GM18505 (cell line): ENCODE results near the gene TMEM14C.
"Not testable (repeated sequence)": the region's sequence is repeated elsewhere in the genome, so short reads cannot be mapped to it uniquely, and the experiment has no call there.

ENCODE experiments used
- ATAC-seq: cut with Tn5 transposase; IDR thresholded peaks from one replicate; pipeline ENCODE4 v1.9.1; 2021; ENCODE audit not compliant: unreplicated experiment
- POLR2A ChIP-seq: IDR thresholded peaks from 4 replicates; pipeline ENCODE4 v1.6.1; 2011; ENCODE audit warnings: borderline replicate concordance; ENCODE audit not compliant: insufficient read depth, insufficient read length; ENCODE audit errors: extremely low read depth

TMEM14C gene

GRCh38 chr6:10733863-10734262 lies 11.0 kb downstream of the TMEM14C start:
- ATAC-seq, result no peak
- TF ChIP-seq POLR2A, result no peak

- TF ChIP-seq POLR2A, result no peak
- ATAC-seq, result no peak
Measured at GRCh38 chr6:10736731-10737130, 13.9 kb downstream of the TMEM14C start.

GRCh38 chr6:10740061-10740460 lies 17.2 kb downstream of the TMEM14C start:
- ATAC-seq, result no peak
- TF ChIP-seq POLR2A, result no peak

GRCh38 chr6:10741643-10742042 lies 18.8 kb downstream of the TMEM14C start:
- ATAC-seq, result not testable (repeated sequence)

GRCh38 chr6:10742251-10742650 lies 19.4 kb downstream of the TMEM14C start:
- no peak for TF ChIP-seq POLR2A
- ATAC-seq, result no peak

GRCh38 chr6:10743515-10743914 lies 20.6 kb downstream of the TMEM14C start:
- no peak for ATAC-seq
- no peak for TF ChIP-seq POLR2A

- no peak for TF ChIP-seq POLR2A
- no peak for ATAC-seq
Measured at GRCh38 chr6:10745116-10745515, 22.2 kb downstream of the TMEM14C start.

- no peak for ATAC-seq
- no peak for TF ChIP-seq POLR2A
Measured at GRCh38 chr6:10746915-10747250, 24.0 kb downstream of the TMEM14C start.

- ATAC-seq, result peak; percentile 97
- peak; percentile 94 for TF ChIP-seq POLR2A
Measured at GRCh38 chr6:10747251-10747972, 24.5 kb downstream of the TMEM14C start, which contains the start of gene TMEM14B. Gene TMEM14B, plus strand, starts transcription at chr6:10747805. Its CDS starts 1,441 bp downstream, at chr6:10749246.

- no peak for ATAC-seq
Measured at GRCh38 chr6:10749734-10750133, 26.9 kb downstream of the TMEM14C start.

GRCh38 chr6:10750568-10750967 lies 27.7 kb downstream of the TMEM14C start:
- not testable (repeated sequence) for ATAC-seq

More at GRCh38 chr6:10749734-10750133, 26.9 kb downstream of the TMEM14C start:
- no peak for TF ChIP-seq POLR2A

GRCh38 chr6:10751757-10752156 lies 28.9 kb downstream of the TMEM14C start:
- ATAC-seq, result not testable (repeated sequence)

GRCh38 chr6:10756085-10756484 lies 33.2 kb downstream of the TMEM14C start:
- no peak for TF ChIP-seq POLR2A
- ATAC-seq, result no peak

- no peak for TF ChIP-seq POLR2A
- ATAC-seq, result peak; percentile 66
Measured at GRCh38 chr6:10759312-10759839, 36.5 kb downstream of the TMEM14C start.

- no peak for TF ChIP-seq POLR2A
- no peak for ATAC-seq
Measured at GRCh38 chr6:10759884-10760329, 37.0 kb downstream of the TMEM14C start.
